Measurements from ENCODE around the gene FTSJ3.

Gene FTSJ3

GRCh38 chr17:63822537-63822936, 4.9 kb downstream of the FTSJ3 start:
- Histone ChIP-seq H3F3A (ENCODE audit: insufficient read depth, low read length) (peaks cover 7% of the 10 kb centered on the region; the same call in 1 of the 2 replicates), H3K9me3 (replicated peaks; ENCODE audit: insufficient read depth, low read length) (no peaks in the 10 kb centered on the region)

GRCh38 chr17:63821804-63822203, 5.7 kb downstream of the FTSJ3 start:
- H3F3A ChIP-seq (ENCODE audit: insufficient read depth, low read length): peaks cover 10% of the 10 kb centered on the region

More at GRCh38 chr17:63822537-63822936, 4.9 kb downstream of the FTSJ3 start:
- no peaks in the 10 kb centered on the region for H3K27me3 ChIP-seq (replicated peaks; ENCODE audit: insufficient read depth, low read length)
- peaks cover 49% of the 10 kb centered on the region for H3K79me2 ChIP-seq (ENCODE audit: low read length)
- H2AFZ ChIP-seq (ENCODE audit: low read length): no peak overlapping the region
- TF ChIP-seq CTCF (IDR thresholded peaks at IDR 0.05; ENCODE audit: low read length) (no peak), EZH2phosphoT487 (IDR thresholded peaks at IDR 0.05; ENCODE audit: low read length) (no peak)
- peaks cover 6% of the 10 kb centered on the region; the same call in 1 of the 2 replicates for H3K4me1 ChIP-seq (ENCODE audit: low read length)
- H3K4me3 ChIP-seq (ENCODE audit: low read length): no peak overlapping the region
- H3K9me2 ChIP-seq (replicated peaks; ENCODE audit: insufficient read depth, low read length): no peaks in the 10 kb centered on the region
- H3K4me2 ChIP-seq (ENCODE audit: low read depth, low read length): no peak overlapping the region
- no peak overlapping the region for H3K9ac ChIP-seq (ENCODE audit: low read length)
- no peak for DNase-seq
- H4K20me1 ChIP-seq (ENCODE audit: insufficient read depth, low read length): no peaks in the 10 kb centered on the region
- H3K27ac ChIP-seq (ENCODE audit: low read length): no peak overlapping the region
- H3K36me3 ChIP-seq (replicated peaks; ENCODE audit: insufficient read depth, low read length): peaks cover 14% of the 10 kb centered on the region; the same call in 1 of the 2 replicates

GRCh38 chr17:63820963-63821561, 6.4 kb downstream of the FTSJ3 start:
- TF ChIP-seq CTCF (IDR thresholded peaks at IDR 0.05; ENCODE audit: low read length) (no peak), EZH2 (optimal IDR thresholded peaks at IDR 0.05; ENCODE audit: low read depth, low read length) (no peak), EZH2phosphoT487 (IDR thresholded peaks at IDR 0.05; ENCODE audit: low read length) (no peak)
- H3K4me3 ChIP-seq (ENCODE audit: low read length): no peak overlapping the region
- no peak overlapping the region for H2AFZ ChIP-seq (ENCODE audit: low read length)
- H4K20me1 ChIP-seq (ENCODE audit: insufficient read depth, low read length): no peaks in the 10 kb centered on the region
- H3K9me2 ChIP-seq (replicated peaks; ENCODE audit: insufficient read depth, low read length): no peaks in the 10 kb centered on the region
- H3K27ac ChIP-seq (ENCODE audit: low read length): no peak overlapping the region
- H3K27me3 ChIP-seq (replicated peaks; ENCODE audit: insufficient read depth, low read length): no peaks in the 10 kb centered on the region
- H3K9me3 ChIP-seq (replicated peaks; ENCODE audit: insufficient read depth, low read length): no peaks in the 10 kb centered on the region
- no peak overlapping the region for H3K9ac ChIP-seq (ENCODE audit: low read length)
- peaks cover 42% of the 10 kb centered on the region for H3K79me2 ChIP-seq (ENCODE audit: low read length)
- peaks cover 25% of the 10 kb centered on the region; the same call in 1 of the 2 replicates for H3K36me3 ChIP-seq (replicated peaks; ENCODE audit: insufficient read depth, low read length)
- peaks cover 10% of the 10 kb centered on the region for H3F3A ChIP-seq (ENCODE audit: insufficient read depth, low read length)
- H3K4me1 ChIP-seq (ENCODE audit: low read length): peaks cover 5% of the 10 kb centered on the region; the same call in 1 of the 2 replicates
- DNase-seq: no peak
- no peak overlapping the region for H3K4me2 ChIP-seq (ENCODE audit: low read depth, low read length)

More at GRCh38 chr17:63821804-63822203, 5.7 kb downstream of the FTSJ3 start:
- DNase-seq: no peak
- TF ChIP-seq EZH2phosphoT487 (IDR thresholded peaks at IDR 0.05; ENCODE audit: low read length): no peak
- TF ChIP-seq EZH2 (optimal IDR thresholded peaks at IDR 0.05; ENCODE audit: low read depth, low read length): no peak
- TF ChIP-seq CTCF (IDR thresholded peaks at IDR 0.05; ENCODE audit: low read length): no peak
- peaks cover 20% of the 10 kb centered on the region; the same call in 1 of the 2 replicates for H3K36me3 ChIP-seq (replicated peaks; ENCODE audit: insufficient read depth, low read length)
- no peaks in the 10 kb centered on the region for H3K9me2 ChIP-seq (replicated peaks; ENCODE audit: insufficient read depth, low read length)
- H3K4me1 ChIP-seq (ENCODE audit: low read length): peaks cover 6% of the 10 kb centered on the region; the same call in 1 of the 2 replicates
- H3K9ac ChIP-seq (ENCODE audit: low read length): no peak overlapping the region
- H3K79me2 ChIP-seq (ENCODE audit: low read length): peaks cover 50% of the 10 kb centered on the region
- H3K27ac ChIP-seq (ENCODE audit: low read length): no peak overlapping the region
- no peak overlapping the region for H2AFZ ChIP-seq (ENCODE audit: low read length)
- no peaks in the 10 kb centered on the region for H3K27me3 ChIP-seq (replicated peaks; ENCODE audit: insufficient read depth, low read length)
- no peak overlapping the region for H3K4me2 ChIP-seq (ENCODE audit: low read depth, low read length)
- H3K9me3 ChIP-seq (replicated peaks; ENCODE audit: insufficient read depth, low read length): no peaks in the 10 kb centered on the region
- no peaks in the 10 kb centered on the region for H4K20me1 ChIP-seq (ENCODE audit: insufficient read depth, low read length)
- no peak overlapping the region for H3K4me3 ChIP-seq (ENCODE audit: low read length)
